GM12878 (cell line): ENCODE data around the gene RNU1-2. TPM values are rescaled to one million over a fixed set of nuclear protein-coding genes. Genes with fewer than 3 reads are reported as not detected.
"Not testable (repeated sequence)": the region's sequence is repeated elsewhere in the genome, so short reads cannot be mapped to it uniquely, and the experiment has no call there.

ENCODE experiments used
- ATAC-seq: fragments of 200-7000 bp; cut with Tn5 transposase; 3 replicates; pipeline ENCODE4 v1.9.1; 2020; ENCODE audit warnings: mild to moderate bottlenecking, moderate library complexity
- BruUV-seq: library from RNA; stranded (reverse); fragments of 400-500 nt; replicated peaks from 2 replicates; lab custom pipeline; 2021; lab: Mats Ljungman, UMichigan
- CTCF ChIA-PET: fragments of 300-600 bp; sonication (Branson Sonifier 250); formaldehyde crosslinking; extraction: SDS; loops from one replicate; lab custom pipeline; 2021; ENCODE audit warnings: inconsistent platforms; lab: Yijun Ruan, JAX
- POLR2A ChIA-PET: fragments of 350-600 bp; formaldehyde crosslinking; extraction: SDS; loops from one replicate; lab custom pipeline; 2021; ENCODE audit warnings: inconsistent platforms; lab: Charles Lee
- RAD21 ChIA-PET: fragments of 300-600 bp; sonication (Branson Sonifier 250); formaldehyde crosslinking; loops from one replicate; lab custom pipeline; 2023; ENCODE audit warnings: antibody characterized with exemption; ENCODE audit not compliant: unreplicated experiment; lab: Charles Lee
- SMC1A ChIA-PET: fragments of 300-600 bp; sonication (Branson Sonifier 250); formaldehyde crosslinking; loops from one replicate; lab custom pipeline; 2023; ENCODE audit not compliant: unreplicated experiment, uncharacterized antibody; lab: Charles Lee
- DNase-seq: peaks from one replicate; pipeline ENCODE4 v3.0.0-alpha.2; 2011; ENCODE audit warnings: low read depth, low spot score
- FAIRE-seq: peaks from 3 replicates; lab custom pipeline; 2011; peaks lifted over from hg19 to GRCh38; lab: Jason Lieb, UNC
- H2AFZ ChIP-seq: 2 replicates; pipeline ENCODE4 v1.6.0; 2011; ENCODE audit warnings: low read depth, low read length, control low read depth; ENCODE audit not compliant: control insufficient read depth
- H3K27ac ChIP-seq: 2 replicates; pipeline ENCODE4 v1.5.1; 2011; ENCODE audit warnings: control low read depth; ENCODE audit not compliant: control insufficient read depth, insufficient read depth
- H3K27me3 ChIP-seq, 2 experiments: replicated peaks in 1 of 2; 2 replicates each; pipeline versions ENCODE4 v1.6.0 to v1.6.1; 2011; ENCODE audit warnings: low read length in 1 of 2; ENCODE audit not compliant: control insufficient read depth in 2 of 2, insufficient read depth in 2 of 2
- H3K36me3 ChIP-seq, 2 experiments: 2 replicates each; pipeline ENCODE4 v1.5.1; 2011; ENCODE audit warnings: low read length in 1 of 2; ENCODE audit not compliant: control insufficient read depth in 2 of 2, insufficient read depth in 2 of 2
- H3K4me1 ChIP-seq: 2 replicates; pipeline ENCODE4 v1.6.1; 2011; ENCODE audit warnings: mild to moderate bottlenecking, low read length, moderate library complexity, mixed read lengths; ENCODE audit not compliant: control insufficient read depth, insufficient read depth
- H3K4me2 ChIP-seq: 2 replicates; pipeline ENCODE4 v1.6.0; 2011; ENCODE audit warnings: control low read depth; ENCODE audit not compliant: control insufficient read depth, insufficient read depth
- H3K4me3 ChIP-seq: fragments of 200-600 bp; sonication (generic); 2 replicates; pipeline ENCODE4 v1.5.1; 2016
- H3K79me2 ChIP-seq: 2 replicates; pipeline ENCODE4 v1.6.0; 2011; ENCODE audit warnings: low read length; ENCODE audit not compliant: control insufficient read depth, insufficient read depth
- H3K9ac ChIP-seq: 2 replicates; pipeline ENCODE4 v1.8.0; 2011; ENCODE audit warnings: low read length, control low read depth, mixed read lengths; ENCODE audit not compliant: control insufficient read depth, insufficient read depth
- H3K9me3 ChIP-seq: replicated peaks from 3 replicates; pipeline ENCODE4 v1.5.1; 2011; ENCODE audit warnings: mild to moderate bottlenecking, low read length; ENCODE audit not compliant: control insufficient read depth, insufficient read depth
- H4K20me1 ChIP-seq: 2 replicates; pipeline ENCODE4 v1.6.0; 2011; ENCODE audit not compliant: control insufficient read depth, insufficient read depth
- WGBS: methylation state at CpG from one replicate; pipeline ENCODE4 v1.1.6; 2016; ENCODE audit warnings: low lambda C conversion rate; ENCODE audit not compliant: insufficient replicate concordance, insufficient coverage; ENCODE audit errors: missing lambda C conversion rate; 5-methylcytosine and 5-hydroxymethylcytosine counted together
- in situ Hi-C: fragments of 300-500 bp; cut with MboI; formaldehyde crosslinking; loops from 9 replicates; pipeline ENCODE4 v1.14.3; 2018; ENCODE audit warnings: mixed read lengths
- intact Hi-C: fragments of 100-400 bp; cut with micrococcal nuclease; formaldehyde crosslinking; loops from one replicate; pipeline ENCODE4 v1.14.2; 2022; ENCODE audit not compliant: unreplicated experiment
- polyA plus RNA-seq, 11 experiments: library from polyadenylated mRNA; depleted of rRNA in 4 of 11; unstranded in 6 of 11; stranded (reverse) in 5 of 11; fragments of >200 nt; fragmentation: Nextera tagmentation in 4 of 11; fragmentation: Illumina TruSeq in 1 of 11; extraction: Ambion mirVana in 4 of 11; extraction: Trizol in 1 of 11; gene quantifications; 1 replicate in 1 of 11; 2 replicates in 10 of 11; pipeline versions ENCODE4 v1.2.1 to v1.2.3, GENCODE V29; 2011 to 2016; ENCODE audit warnings: inconsistent platforms in 2 of 11, missing spikeins in 2 of 11, low read depth in 1 of 11
- total RNA-seq, 4 experiments: library from RNA; depleted of rRNA in 3 of 4; stranded (reverse); fragments of >200 nt in 3 of 4; fragmentation: Illumina TruSeq in 1 of 4; extraction: Trizol in 1 of 4; gene quantifications; 2 replicates each; pipeline versions ENCODE4 v1.2.1 to v1.2.3, GENCODE V29; 2013 to 2021

RNU1-2 gene
- total and polyA plus RNA-seq, 10 of the 15 experiments (the other 5 are each of a cell fraction or from before 2014, with no cell fraction given), result under 0.01 to 20,946 (median 4.7) TPM; not detected in 2

DNA sequence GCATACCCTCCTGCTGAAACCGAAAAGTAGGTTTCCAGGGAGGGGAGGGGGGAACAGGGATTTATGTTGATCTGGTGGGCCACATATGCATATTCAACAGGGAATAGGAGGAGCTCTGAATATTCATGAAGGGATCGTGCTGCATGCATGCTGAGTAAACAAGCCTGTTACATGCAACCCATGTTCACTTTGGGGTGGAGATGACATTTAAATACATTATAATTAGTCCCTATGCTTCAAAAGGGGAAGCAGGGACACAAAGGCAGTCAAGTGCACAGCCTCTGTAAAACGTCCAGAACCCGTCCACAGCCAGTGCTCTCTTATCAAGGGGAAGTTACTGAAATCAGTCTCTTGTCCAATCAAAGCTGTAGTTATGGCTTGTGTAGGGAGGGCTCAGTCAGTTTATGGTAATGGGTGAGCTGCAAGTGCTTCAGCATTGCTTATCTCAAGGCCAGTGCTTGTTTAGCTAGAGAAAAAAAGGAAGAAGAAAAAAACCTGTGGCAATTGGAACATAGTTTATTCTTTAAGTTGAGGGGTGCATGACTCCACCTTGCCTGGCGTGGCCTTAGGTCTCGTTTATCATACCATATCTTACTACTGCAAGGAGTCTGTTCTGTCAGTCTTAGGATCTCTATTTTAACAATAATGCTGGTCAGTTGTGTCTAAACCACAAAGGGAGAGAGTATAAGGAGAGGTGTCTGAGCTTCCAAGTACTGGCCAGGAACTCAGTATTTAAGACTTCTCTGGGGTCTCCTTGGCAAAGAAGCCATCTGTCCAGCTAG, 28.7 kb upstream of the RNU1-2 start:
- POLR2A ChIA-PET, H3K9ac ChIP-seq, ATAC-seq, intact Hi-C loops, H3K27ac ChIP-seq, H2AFZ ChIP-seq, H4K20me1 ChIP-seq, SMC1A ChIA-PET, H3K4me2 ChIP-seq, DNase-seq, FAIRE-seq, H3K27me3 ChIP-seq, H3K36me3 ChIP-seq, CTCF ChIA-PET, BruUV-seq, H3K4me3 ChIP-seq, H3K79me2 ChIP-seq, in situ Hi-C loops, RAD21 ChIA-PET, H3K4me1 ChIP-seq, H3K9me3 ChIP-seq: not testable (repeated sequence)
- 0% methylated on average over 6 of the region's 6 CpGs for WGBS

GRCh38 chr1:16868787-16869186, 27.0 kb upstream of the RNU1-2 start:
- H2AFZ ChIP-seq, H3K27me3 ChIP-seq, H3K4me2 ChIP-seq, SMC1A ChIA-PET, H3K4me3 ChIP-seq, H3K36me3 ChIP-seq, RAD21 ChIA-PET, H3K4me1 ChIP-seq, H3K9ac ChIP-seq, FAIRE-seq, H3K27ac ChIP-seq, CTCF ChIA-PET, H4K20me1 ChIP-seq, H3K79me2 ChIP-seq, in situ Hi-C loops, ATAC-seq, intact Hi-C loops, H3K9me3 ChIP-seq, BruUV-seq, DNase-seq, POLR2A ChIA-PET: not testable (repeated sequence)
- 63% methylated on average over 5 of the region's 6 CpGs for WGBS

GRCh38 chr1:16869996-16870395, 25.8 kb upstream of the RNU1-2 start:
- intact Hi-C loops, in situ Hi-C loops, CTCF ChIA-PET, DNase-seq, H3K9me3 ChIP-seq, FAIRE-seq, H3K4me1 ChIP-seq, H4K20me1 ChIP-seq, H2AFZ ChIP-seq, ATAC-seq, H3K4me3 ChIP-seq, BruUV-seq, H3K27ac ChIP-seq, H3K9ac ChIP-seq, H3K79me2 ChIP-seq, H3K4me2 ChIP-seq, SMC1A ChIA-PET, H3K27me3 ChIP-seq, H3K36me3 ChIP-seq, POLR2A ChIA-PET, RAD21 ChIA-PET: not testable (repeated sequence)
- whole genome bisulfite sequencing, result 50% methylated on average over 6 of the region's 7 CpGs

DNA sequence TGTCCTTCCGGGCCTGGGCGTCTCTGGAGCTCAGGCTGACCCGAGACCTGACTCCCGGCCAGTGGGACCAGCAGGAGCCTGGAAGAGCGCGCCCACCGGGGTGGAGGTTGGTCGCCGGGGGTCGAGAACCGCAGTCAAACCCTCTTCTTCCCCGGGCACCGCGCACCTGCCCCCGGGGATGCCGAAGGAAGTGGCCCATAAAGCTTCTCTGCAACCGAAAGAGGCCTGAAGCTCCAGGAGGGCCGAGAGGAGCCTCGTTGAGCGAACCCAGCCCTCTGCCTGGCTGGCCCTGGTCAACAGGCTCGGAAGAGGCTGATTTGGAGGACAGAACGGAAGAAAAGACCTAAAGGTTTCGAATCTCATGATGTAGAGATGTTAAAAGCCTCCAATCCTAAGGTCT, 24.6 kb upstream of the RNU1-2 start:
- in situ Hi-C loops, result not testable (repeated sequence)

More for the DNA sequence above, 24.6 kb upstream of the RNU1-2 start:
- ATAC-seq, H2AFZ ChIP-seq, H3K27me3 ChIP-seq, intact Hi-C loops, H3K9ac ChIP-seq, H3K79me2 ChIP-seq, H4K20me1 ChIP-seq, SMC1A ChIA-PET, RAD21 ChIA-PET, H3K9me3 ChIP-seq, H3K4me3 ChIP-seq, H3K36me3 ChIP-seq, FAIRE-seq, H3K4me1 ChIP-seq, POLR2A ChIA-PET, DNase-seq, CTCF ChIA-PET, H3K4me2 ChIP-seq, BruUV-seq, H3K27ac ChIP-seq: not testable (repeated sequence)
- WGBS, result 44% methylated on average over 12 of the region's 23 CpGs
